HL-60 (cell line): ENCODE results near the gene ARMH4.

Source experiments
- CTCF ChIP-seq: IDR thresholded peaks from one replicate; pipeline ENCODE4 v1.5.1; 2011; ENCODE audit warnings: low read length, control low read depth, inconsistent platforms; ENCODE audit not compliant: insufficient read depth
- GABPA ChIP-seq: IDR thresholded peaks from 2 replicates; pipeline ENCODE4 v1.6.1; 2012; ENCODE audit warnings: low read depth
- POLR2AphosphoS5 ChIP-seq: IDR thresholded peaks from 2 replicates; pipeline ENCODE4 v1.6.1; 2012; ENCODE audit warnings: low read depth
- SPI1 ChIP-seq: IDR thresholded peaks from 2 replicates; pipeline ENCODE4 v1.6.1; 2012; ENCODE audit warnings: low read depth, mild to moderate bottlenecking, borderline replicate concordance
- TF ChIP-seq, protein P1 (sequence below): IDR thresholded peaks from 2 replicates; pipeline ENCODE4 v1.6.1; 2012; ENCODE audit warnings: low read depth; ENCODE audit not compliant: insufficient replicate concordance

DNA sequence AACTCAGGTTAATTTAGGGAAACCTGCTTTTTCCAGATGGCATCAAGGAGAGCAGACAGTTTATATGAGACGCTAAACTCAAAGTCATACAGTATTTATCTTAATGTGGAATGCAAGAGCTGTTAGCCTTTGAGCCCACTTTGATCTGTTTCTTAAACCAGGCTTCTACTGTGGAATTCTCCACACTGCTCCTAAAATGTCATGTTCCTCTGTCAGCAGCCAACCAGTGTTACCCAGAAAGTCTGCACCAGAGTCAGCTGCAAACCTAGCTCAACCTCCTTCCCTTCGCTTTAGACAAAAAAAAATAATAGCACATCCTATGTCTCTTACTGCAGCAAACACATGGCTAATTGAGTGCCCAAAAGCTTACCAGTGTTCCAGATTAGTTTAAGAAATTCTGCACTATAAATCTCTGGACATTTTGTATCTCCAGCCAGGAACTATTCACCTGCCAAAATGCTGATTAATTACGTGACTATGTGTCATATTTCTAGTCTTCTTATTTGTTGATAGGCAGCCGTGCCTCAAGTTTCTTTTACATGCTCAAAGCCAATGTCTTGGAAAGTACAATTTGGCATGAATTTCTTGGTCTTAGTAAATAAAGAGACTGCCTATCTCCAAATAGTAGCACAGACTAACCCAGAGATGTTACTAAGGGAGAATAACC lies 21.8 kb downstream of the ARMH4 start:
- no peak for TF ChIP-seq CTCF
- no peak for TF ChIP-seq POLR2AphosphoS5
- TF ChIP-seq GABPA, result no peak
- TF ChIP-seq, protein P1, sequence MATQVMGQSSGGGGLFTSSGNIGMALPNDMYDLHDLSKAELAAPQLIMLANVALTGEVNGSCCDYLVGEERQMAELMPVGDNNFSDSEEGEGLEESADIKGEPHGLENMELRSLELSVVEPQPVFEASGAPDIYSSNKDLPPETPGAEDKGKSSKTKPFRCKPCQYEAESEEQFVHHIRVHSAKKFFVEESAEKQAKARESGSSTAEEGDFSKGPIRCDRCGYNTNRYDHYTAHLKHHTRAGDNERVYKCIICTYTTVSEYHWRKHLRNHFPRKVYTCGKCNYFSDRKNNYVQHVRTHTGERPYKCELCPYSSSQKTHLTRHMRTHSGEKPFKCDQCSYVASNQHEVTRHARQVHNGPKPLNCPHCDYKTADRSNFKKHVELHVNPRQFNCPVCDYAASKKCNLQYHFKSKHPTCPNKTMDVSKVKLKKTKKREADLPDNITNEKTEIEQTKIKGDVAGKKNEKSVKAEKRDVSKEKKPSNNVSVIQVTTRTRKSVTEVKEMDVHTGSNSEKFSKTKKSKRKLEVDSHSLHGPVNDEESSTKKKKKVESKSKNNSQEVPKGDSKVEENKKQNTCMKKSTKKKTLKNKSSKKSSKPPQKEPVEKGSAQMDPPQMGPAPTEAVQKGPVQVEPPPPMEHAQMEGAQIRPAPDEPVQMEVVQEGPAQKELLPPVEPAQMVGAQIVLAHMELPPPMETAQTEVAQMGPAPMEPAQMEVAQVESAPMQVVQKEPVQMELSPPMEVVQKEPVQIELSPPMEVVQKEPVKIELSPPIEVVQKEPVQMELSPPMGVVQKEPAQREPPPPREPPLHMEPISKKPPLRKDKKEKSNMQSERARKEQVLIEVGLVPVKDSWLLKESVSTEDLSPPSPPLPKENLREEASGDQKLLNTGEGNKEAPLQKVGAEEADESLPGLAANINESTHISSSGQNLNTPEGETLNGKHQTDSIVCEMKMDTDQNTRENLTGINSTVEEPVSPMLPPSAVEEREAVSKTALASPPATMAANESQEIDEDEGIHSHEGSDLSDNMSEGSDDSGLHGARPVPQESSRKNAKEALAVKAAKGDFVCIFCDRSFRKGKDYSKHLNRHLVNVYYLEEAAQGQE, result no peak
- TF ChIP-seq SPI1, result no peak
